GM19452 (cell line): ENCODE data around the gene WRAP73.
"Not testable (repeated sequence)": the region's sequence is repeated elsewhere in the genome, so short reads cannot be mapped to it uniquely, and the experiment has no call there.

ENCODE experiments used
- ATAC-seq: cut with Tn5 transposase; IDR thresholded peaks from one replicate; pipeline ENCODE4 v1.9.1; 2021; ENCODE audit not compliant: unreplicated experiment

WRAP73 gene

GRCh38 chr1:3631320-3632260 lies 18.3 kb downstream of the WRAP73 start:
- no peak for ATAC-seq

- ATAC-seq: no peak
Measured at GRCh38 chr1:3630914-3631313, 19.0 kb downstream of the WRAP73 start.

GRCh38 chr1:3630161-3630611 lies 19.7 kb downstream of the WRAP73 start:
- no peak for ATAC-seq

- no peak for ATAC-seq
Measured at GRCh38 chr1:3629561-3630160, 20.2 kb downstream of the WRAP73 start.

GRCh38 chr1:3628445-3628844 lies 21.5 kb downstream of the WRAP73 start:
- no peak for ATAC-seq

- ATAC-seq: no peak
Measured at GRCh38 chr1:3627515-3628253, 22.2 kb downstream of the WRAP73 start.

- ATAC-seq: no peak
Measured at GRCh38 chr1:3626025-3626424, 23.9 kb downstream of the WRAP73 start.

- ATAC-seq: peak; percentile 5
Measured at GRCh38 chr1:3625151-3625907, 24.6 kb downstream of the WRAP73 start.

- peak; percentile 94 for ATAC-seq
Measured at GRCh38 chr1:3624200-3625136, 25.4 kb downstream of the WRAP73 start, which contains the start of gene TPRG1L. Gene TPRG1L, plus strand, starts transcription at chr1:3625015. Its CDS starts 58 bp downstream, at chr1:3625073.

- no peak for ATAC-seq
Measured at GRCh38 chr1:3623441-3624199, 26.3 kb downstream of the WRAP73 start.

- not testable (repeated sequence) for ATAC-seq
Measured at GRCh38 chr1:3622102-3622501, 27.8 kb downstream of the WRAP73 start.

- not testable (repeated sequence) for ATAC-seq
Measured at GRCh38 chr1:3621151-3621671, 28.7 kb downstream of the WRAP73 start.

GRCh38 chr1:3620708-3621107 lies 29.2 kb downstream of the WRAP73 start:
- no peak for ATAC-seq

GRCh38 chr1:3618881-3619671 lies 30.8 kb downstream of the WRAP73 start:
- no peak for ATAC-seq

GRCh38 chr1:3618531-3618880 lies 31.4 kb downstream of the WRAP73 start:
- no peak for ATAC-seq

GRCh38 chr1:3617806-3618345 lies 32.0 kb downstream of the WRAP73 start:
- no peak for ATAC-seq

GRCh38 chr1:3616861-3617260 lies 33.0 kb downstream of the WRAP73 start:
- ATAC-seq: no peak
